Esophagus muscularis mucosa (tissue), 4 donors: ENCODE data around the gene ARHGEF5. TPM values are rescaled to one million over a fixed set of nuclear protein-coding genes. Genes with fewer than 3 reads are reported as not detected.
"Not testable (repeated sequence)": the region's sequence is repeated elsewhere in the genome, so short reads cannot be mapped to it uniquely, and the experiment has no call there.

ENCODE experiments used
- DNase-seq: peaks from one replicate; pipeline ENCODE4 v3.0.0-alpha.2; 2017; ENCODE audit errors: extremely low spot score
- H3K27ac ChIP-seq, 4 donors: fragments of 200-600 bp; sonication (generic); replicated peaks in 1 of 4; 1 replicate in 3 of 4; 2 replicates in 1 of 4; pipeline ENCODE4 v1.5.1; 2016 to 2019; ENCODE audit warnings: mild to moderate bottlenecking in 1 of 4
- H3K27me3 ChIP-seq, 4 donors: fragments of 200-600 bp; sonication (generic); one replicate each; pipeline versions ENCODE4 v1.5.1 to v1.6.0; 2016 to 2019
- H3K36me3 ChIP-seq, 4 donors: fragments of 200-600 bp; sonication (generic); one replicate each; pipeline ENCODE4 v1.5.1; 2016 to 2019
- H3K4me1 ChIP-seq, 4 donors: fragments of 200-600 bp; sonication (generic); one replicate each; pipeline ENCODE4 v1.5.1; 2016 to 2019
- H3K4me3 ChIP-seq, 4 donors: fragments of 200-600 bp; sonication (generic); 1 replicate in 2 of 4; 2 replicates in 2 of 4; pipeline ENCODE4 v1.5.1; 2016 to 2019; ENCODE audit warnings: mild to moderate bottlenecking in 4 of 4, moderate library complexity in 1 of 4
- H3K9me3 ChIP-seq, 4 donors: fragments of 200-600 bp; sonication (generic); 1 replicate in 3 of 4; 2 replicates in 1 of 4; pipeline ENCODE4 v1.5.1; 2016 to 2019
- CTCF ChIP-seq, 3 experiments: fragments of 200-600 bp in 2 of 3; fragments of 450-650 bp in 1 of 3; sonication (generic) in 2 of 3; IDR thresholded peaks; one replicate each; pipeline ENCODE4 v1.5.1; 2017 to 2019; ENCODE audit warnings: antibody characterized with exemption in 3 of 3, mild to moderate bottlenecking in 2 of 3, moderate library complexity in 1 of 3
- EP300 ChIP-seq: sonication (generic); formaldehyde crosslinking; IDR thresholded peaks from one replicate; pipeline ENCODE4 v1.6.1; 2017; ENCODE audit warnings: antibody characterized with exemption
- POLR2A ChIP-seq: fragments of 450-650 bp; IDR thresholded peaks from one replicate; pipeline ENCODE4 v1.6.1; 2017; ENCODE audit warnings: antibody characterized with exemption, moderate library complexity, mild to moderate bottlenecking, low read depth
- POLR2AphosphoS5 ChIP-seq, 2 donors: sonication (generic); formaldehyde crosslinking; IDR thresholded peaks; one replicate each; pipeline ENCODE4 v1.6.1; 2017; ENCODE audit warnings: antibody characterized with exemption in 2 of 2
- WGBS: methylation state at CpG from one replicate; pipeline ENCODE4 v1.1.5; 2018; 5-methylcytosine and 5-hydroxymethylcytosine counted together
- intact Hi-C: fragments of 100-400 bp; cut with DNase I; formaldehyde crosslinking; loops from one replicate; pipeline ENCODE4 v1.15.1; 2023
- total RNA-seq, 4 donors: library from RNA; depleted of rRNA; stranded (reverse); fragments of >200 nt; gene quantifications; one replicate each; pipeline versions ENCODE4 v1.1.0 to v1.2.1, GENCODE V29; 2016

Gene ARHGEF5
- total RNA-seq, 4 donors from 2014 or later = 4.6 to 11.8 (median 8.9) TPM

- H3K9me3 ChIP-seq = peaks cover 0 to 5% (median 0%) of the 10 kb centered on the region in 4 donors
- no peak for DNase-seq
- H3K36me3 ChIP-seq = no peaks in the 10 kb centered on the region
- H3K4me3 ChIP-seq = no peak overlapping the region
- intact Hi-C loops = no loop called here
- H3K27me3 ChIP-seq = peaks cover 0 to 4% (median 0%) of the 10 kb centered on the region in 4 donors
- 83% methylated on average over 3 of the region's 3 CpGs for WGBS
- H3K27ac ChIP-seq = no peak overlapping the region
- H3K4me1 ChIP-seq = no peaks in the 10 kb centered on the region
- no peak for TF ChIP-seq POLR2AphosphoS5 (IDR thresholded peaks at IDR 0.05)
- TF ChIP-seq EP300 = no peak
- TF ChIP-seq POLR2A = no peak
- TF ChIP-seq CTCF (IDR thresholded peaks at IDR 0.05) = no peak
Observed at GRCh38 chr7:144414815-144415214, 59.6 kb downstream of the ARHGEF5 start.

GRCh38 chr7:144415858-144416257 lies 60.7 kb downstream of the ARHGEF5 start:
- H3K4me3 ChIP-seq = no peak overlapping the region
- H3K27me3 ChIP-seq = peaks cover 0 to 4% (median 0%) of the 10 kb centered on the region in 4 donors
- no peaks in the 10 kb centered on the region for H3K36me3 ChIP-seq
- H3K9me3 ChIP-seq = peaks cover 0 to 5% (median 0%) of the 10 kb centered on the region in 4 donors
- TF ChIP-seq EP300 (no peak), CTCF (IDR thresholded peaks at IDR 0.05) (no peak), POLR2AphosphoS5 (IDR thresholded peaks at IDR 0.05) (no peak), POLR2A (no peak)
- intact Hi-C loops = no loop called here
- DNase-seq = no peak
- no peaks in the 10 kb centered on the region for H3K4me1 ChIP-seq
- no peak overlapping the region for H3K27ac ChIP-seq

- H3K27me3 ChIP-seq = peaks cover 0 to 4% (median 0%) of the 10 kb centered on the region in 4 donors
- DNase-seq = no peak
- H3K36me3 ChIP-seq = no peaks in the 10 kb centered on the region
- intact Hi-C loops = no loop called here
- peaks cover 0 to 5% (median 0%) of the 10 kb centered on the region in 4 donors for H3K9me3 ChIP-seq
- TF ChIP-seq EP300 (no peak), POLR2A (no peak), POLR2AphosphoS5 (IDR thresholded peaks at IDR 0.05) (no peak), CTCF (IDR thresholded peaks at IDR 0.05) (no peak)
- no peak overlapping the region for H3K4me3 ChIP-seq
- H3K27ac ChIP-seq = no peak overlapping the region
- H3K4me1 ChIP-seq = no peaks in the 10 kb centered on the region
Observed at GRCh38 chr7:144416341-144416740, 61.1 kb downstream of the ARHGEF5 start.

GRCh38 chr7:144418931-144419330 lies 63.7 kb downstream of the ARHGEF5 start:
- intact Hi-C loops, H3K27ac ChIP-seq, H3K9me3 ChIP-seq, H3K27me3 ChIP-seq, DNase-seq, H3K36me3 ChIP-seq, H3K4me3 ChIP-seq, H3K4me1 ChIP-seq: not testable (repeated sequence)
- 92% methylated on average over 4 of the region's 4 CpGs for WGBS

- H3K4me3 ChIP-seq, intact Hi-C loops, H3K27me3 ChIP-seq, H3K36me3 ChIP-seq, H3K4me1 ChIP-seq, H3K27ac ChIP-seq, DNase-seq: not testable (repeated sequence)
- 71% methylated on average over 2 of the region's 2 CpGs for WGBS
- peaks cover 0 to 10% (median 3%) of the 10 kb centered on the region in 4 donors for H3K9me3 ChIP-seq
Observed at GRCh38 chr7:144427539-144427938, 72.3 kb downstream of the ARHGEF5 start.

- Histone ChIP-seq H3K9me3 (peaks cover 0 to 10% (median 3%) of the 10 kb centered on the region in 4 donors), H3K27me3 (no peaks in the 10 kb centered on the region), H3K4me1 (no peaks in the 10 kb centered on the region), H3K27ac (no peak overlapping the region), H3K36me3 (no peaks in the 10 kb centered on the region), H3K4me3 (no peak overlapping the region)
- no peak for DNase-seq
- TF ChIP-seq POLR2AphosphoS5 (IDR thresholded peaks at IDR 0.05) (no peak), POLR2A (no peak), EP300 (no peak), CTCF (IDR thresholded peaks at IDR 0.05) (no peak)
- intact Hi-C loops = no loop called here
- 66% methylated on average over 2 of the region's 2 CpGs for WGBS
Observed at GRCh38 chr7:144428431-144428830, 73.2 kb downstream of the ARHGEF5 start.
